Caco-2 (cell line): ENCODE results near the gene MRPS18A. TPM values are rescaled to one million over a fixed set of nuclear protein-coding genes. Genes with fewer than 3 reads are reported as not detected.

Source experiments
- BruUV-seq: library from RNA; stranded (reverse); fragments of 400-500 nt; replicated peaks from 2 replicates; lab custom pipeline; 2021; lab: Mats Ljungman, UMichigan
- CTCF ChIA-PET: fragments of 300-600 bp; sonication (Branson Sonifier 250); formaldehyde crosslinking; loops from one replicate; lab custom pipeline; 2022; ENCODE audit warnings: antibody characterized with exemption; lab: Charles Lee
- POLR2A ChIA-PET: fragments of 300-600 bp; sonication (Branson Sonifier 250); formaldehyde crosslinking; loops from one replicate; lab custom pipeline; 2022; ENCODE audit warnings: antibody characterized with exemption; lab: Charles Lee
- DNase-seq, 2 experiments: peaks; one replicate each; pipeline versions ENCODE4 v3.0.0 to v3.0.0-alpha.2; 2020 to 2022
- H3K27me3 ChIP-seq: replicated peaks from 2 replicates; pipeline ENCODE4 v1.6.0; 2011; ENCODE audit warnings: low read length; ENCODE audit not compliant: control insufficient read depth, insufficient read depth
- H3K36me3 ChIP-seq: 2 replicates; pipeline ENCODE4 v1.5.1; 2011; ENCODE audit warnings: low read length; ENCODE audit not compliant: control insufficient read depth, insufficient read depth
- H3K4me1 ChIP-seq: fragments of 250-450 bp; sonication (Bioruptor Pico); 2 replicates; pipeline ENCODE4 v1.5.1; 2020; ENCODE audit warnings: mild to moderate bottlenecking
- H3K4me3 ChIP-seq: 2 replicates; pipeline ENCODE4 v1.5.1; 2011; ENCODE audit warnings: low read depth, mild to moderate bottlenecking, control low read depth, low read length
- H3K9me3 ChIP-seq: fragments of 250-450 bp; sonication (Bioruptor Pico); 2 replicates; pipeline ENCODE4 v1.5.1; 2020; ENCODE audit warnings: mild to moderate bottlenecking, moderate library complexity
- H3K27ac Mint-ChIP-seq: one replicate; pipeline ENCODE4 v1.8.0; 2022; ENCODE audit warnings: mixed read lengths; ENCODE audit not compliant: unreplicated experiment
- H3K27me3 Mint-ChIP-seq: one replicate; pipeline ENCODE4 v1.8.0; 2022; ENCODE audit warnings: mixed read lengths; ENCODE audit not compliant: insufficient read depth, unreplicated experiment
- H3K36me3 Mint-ChIP-seq: one replicate; pipeline ENCODE4 v1.8.0; 2022; ENCODE audit warnings: mild to moderate bottlenecking, mixed read lengths; ENCODE audit not compliant: insufficient read depth, unreplicated experiment
- H3K4me1 Mint-ChIP-seq: one replicate; pipeline ENCODE4 v1.8.0; 2022; ENCODE audit warnings: low read depth, mixed read lengths; ENCODE audit not compliant: unreplicated experiment
- H3K4me3 Mint-ChIP-seq: one replicate; pipeline ENCODE4 v1.8.0; 2022; ENCODE audit warnings: mild to moderate bottlenecking, moderate library complexity, mixed read lengths; ENCODE audit not compliant: unreplicated experiment
- H3K9me3 Mint-ChIP-seq: one replicate; pipeline ENCODE4 v1.8.0; 2022; ENCODE audit warnings: mixed read lengths; ENCODE audit not compliant: unreplicated experiment
- CTCF ChIP-seq, 2 experiments: fragments of 200-600 bp in 1 of 2; IDR thresholded peaks; 1 replicate in 1 of 2; 2 replicates in 1 of 2; pipeline versions ENCODE4 v1.5.1 to v1.8.0; 2011 to 2022; ENCODE audit warnings: antibody characterized with exemption in 1 of 2, control low read depth in 1 of 2, inconsistent platforms in 1 of 2, low read depth in 1 of 2, low read length in 1 of 2, mild to moderate bottlenecking in 1 of 2, moderate library complexity in 1 of 2; ENCODE audit not compliant: insufficient read depth in 1 of 2, severe bottlenecking in 1 of 2, unreplicated experiment in 1 of 2
- intact Hi-C: fragments of 100-400 bp; cut with micrococcal nuclease; formaldehyde crosslinking; loops from one replicate; pipeline ENCODE4 v1.10.0; 2022; ENCODE audit not compliant: unreplicated experiment
- total RNA-seq: library from RNA; stranded (reverse); gene quantifications from 2 replicates; pipeline ENCODE4 v1.2.3, GENCODE V29; 2022

Gene MRPS18A
- total RNA-seq, 1 experiment from 2014 or later, result 66.7 TPM

GRCh38 chr6:43669922-43670622, 17.5 kb downstream of the MRPS18A start:
- Mint-ChIP-seq H3K4me3 (no peak overlapping the region), H3K9me3 (no peaks in the 10 kb centered on the region), H3K36me3 (peaks cover 49% of the 10 kb centered on the region), H3K4me1 (no peaks in the 10 kb centered on the region), H3K27me3 (no peaks in the 10 kb centered on the region), H3K27ac (no peak overlapping the region)
- TF ChIP-seq CTCF (IDR thresholded peaks at IDR 0.05; ENCODE audit: insufficient read depth in 1 of 2, low read depth in 1 of 2, low read length in 1 of 2, severe bottlenecking in 1 of 2, unreplicated experiment in 1 of 2), result no peak
- H3K4me3 ChIP-seq, result no peak overlapping the region
- no peaks in the 10 kb centered on the region for H3K9me3 ChIP-seq
- ChIA-PET POLR2A (no interaction called here), CTCF (interaction anchor here (3.5 kb wide), 1 partner anchor 409 kb away, joined by 15 read pairs; no protein-coding TSS in a partner anchor)
- DNase-seq, result no peak
- intact Hi-C loops, result loop anchor here (5.0 kb wide), 3 partner anchors 52 to 102 kb away; partner anchors contain the start of gene VEGFA
- H3K4me1 ChIP-seq, result peaks cover 9% of the 10 kb centered on the region
- H3K27me3 ChIP-seq, result no peaks in the 10 kb centered on the region
- peaks cover 3% of the 10 kb centered on the region for H3K36me3 ChIP-seq
- BruUV-seq, result no TSS peak

- Mint-ChIP-seq H3K4me1 (no peaks in the 10 kb centered on the region), H3K9me3 (no peaks in the 10 kb centered on the region), H3K27ac (no peak overlapping the region), H3K36me3 (peaks cover 49% of the 10 kb centered on the region), H3K27me3 (no peaks in the 10 kb centered on the region), H3K4me3 (no peak overlapping the region)
- no peak for DNase-seq
- Histone ChIP-seq H3K27me3 (no peaks in the 10 kb centered on the region), H3K4me3 (no peak overlapping the region), H3K9me3 (no peaks in the 10 kb centered on the region), H3K4me1 (peaks cover 9% of the 10 kb centered on the region), H3K36me3 (peaks cover 3% of the 10 kb centered on the region)
- intact Hi-C loops, result loop anchor here (5.0 kb wide), 3 partner anchors 53 to 103 kb away; partner anchors contain the start of gene VEGFA
- ChIA-PET POLR2A (no interaction called here), CTCF (interaction anchor here (0.6 to 3.5 kb wide), 3 partner anchors 77 to 924 kb away, joined by 3 to 15 read pairs (median 3); partner anchors contain the start of gene TBCC)
- BruUV-seq, result no TSS peak
- no peak for TF ChIP-seq CTCF (IDR thresholded peaks at IDR 0.05; ENCODE audit: insufficient read depth in 1 of 2, low read depth in 1 of 2, low read length in 1 of 2, severe bottlenecking in 1 of 2, unreplicated experiment in 1 of 2)
Measured at GRCh38 chr6:43669050-43669921, 18.3 kb downstream of the MRPS18A start.
